ENCODE data around the gene CD82. TPM values are rescaled to one million over a fixed set of nuclear protein-coding genes. Genes with fewer than 3 reads are reported as not detected.

The CD82 gene
- total and polyA plus RNA-seq, 2 of the 8 experiments (the other 6 are each of a cell fraction or from before 2014, with no cell fraction given): 7.9 to 10.3 TPM

DNA sequence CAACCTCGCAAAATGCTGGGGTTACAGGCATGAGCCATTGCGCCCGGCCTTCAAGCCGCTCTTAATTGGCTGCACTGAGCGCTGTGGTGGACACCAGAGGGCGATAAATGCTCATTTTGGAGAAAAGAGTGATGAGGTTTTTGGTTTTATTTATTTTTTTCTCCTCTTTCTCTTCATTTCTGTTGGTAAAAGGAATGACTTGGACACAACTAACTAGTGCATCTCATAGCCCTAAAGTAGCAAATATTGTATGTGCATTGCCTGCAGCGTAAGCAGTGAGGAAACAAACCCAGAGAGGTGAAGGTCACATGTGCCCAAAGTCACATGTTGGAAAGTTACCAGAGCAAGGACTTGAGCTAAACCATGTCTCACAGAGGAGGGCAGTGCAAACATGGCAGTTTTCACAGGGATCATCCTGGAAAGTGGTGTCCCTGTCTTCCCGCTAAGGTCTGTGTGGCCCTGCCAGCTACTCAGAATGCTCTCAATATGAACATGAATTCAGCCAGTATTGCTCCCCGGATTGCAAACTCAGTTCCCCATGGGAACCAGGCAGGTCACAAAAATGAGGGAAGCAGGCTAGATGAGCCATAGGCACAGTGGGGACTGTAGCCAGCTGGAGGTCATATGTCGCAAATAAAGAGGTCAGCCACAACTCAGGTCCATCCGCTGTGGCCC, 8.6 kb upstream of the CD82 start:
- no peaks in the 10 kb centered on the region for H3K23me2 ChIP-seq (ENCODE audit: low read depth, low read length)
- peak; percentile 13 for FAIRE-seq
- H4K91ac ChIP-seq (replicated peaks; ENCODE audit: insufficient read length, low read length): no peak overlapping the region
- POLR2A ChIA-PET (ENCODE audit: partially characterized antibody): interaction anchor here (0.6 to 1.6 kb wide), 5 partner anchors 38 to 134 kb away, joined by 3 to 6 read pairs (median 3); no protein-coding TSS in a partner anchor
- no peak overlapping the region for H2BK120ac ChIP-seq (replicated peaks; ENCODE audit: low read depth, low read length)
- H3K9ac ChIP-seq (replicated peaks in 1 of 4; ENCODE audit: extremely low read depth in 1 of 4, low read depth in 3 of 4, low read length in 3 of 4): no peak overlapping the region
- no peaks in the 10 kb centered on the region for H3K79me2 ChIP-seq (ENCODE audit: control insufficient read depth in 1 of 2, insufficient read depth in 2 of 2, low read length in 2 of 2)
- no peaks in the 10 kb centered on the region for H3K36me3 ChIP-seq (ENCODE audit: control insufficient read depth in 2 of 4, insufficient read depth in 4 of 4, low read length in 3 of 4)
- H2BK12ac ChIP-seq (ENCODE audit: low read depth, low read length): peak overlapping the region; percentile 56; the same call in 1 of the 2 replicates
- no peak overlapping the region for H2BK5ac ChIP-seq (ENCODE audit: low read depth, low read length)
- H3K18ac ChIP-seq (ENCODE audit: extremely low read depth, low read length): no peak overlapping the region
- H4K20me1 ChIP-seq (replicated peaks in 1 of 2; ENCODE audit: control insufficient read depth in 1 of 2, insufficient read depth in 2 of 2, low read length in 2 of 2): no peaks in the 10 kb centered on the region
- no peak overlapping the region for H3K56ac ChIP-seq (replicated peaks; ENCODE audit: insufficient read length, low read depth, low read length)
- H4K8ac ChIP-seq (ENCODE audit: extremely low read depth, insufficient read depth, low read length): no peak overlapping the region
- 45% methylated on average over 11 of the region's 11 CpGs; no CpG with 5 or more reads in 1 of the 2 experiments for WGBS, 2 experiments (ENCODE audit: extremely low coverage in 1 of 2, insufficient coverage in 1 of 2, insufficient read length in 1 of 2, insufficient replicate concordance in 2 of 2, low coverage in 1 of 2, low lambda C conversion rate in 2 of 2, missing lambda C conversion rate in 1 of 2)
- no peak overlapping the region for H3K14ac ChIP-seq (ENCODE audit: insufficient read length)
- H3K27me3 ChIP-seq (replicated peaks in 1 of 4; ENCODE audit: control insufficient read depth in 3 of 4, extremely low read depth in 1 of 4, insufficient read depth in 3 of 4, low read length in 3 of 4): peaks cover 0 to 2% (median 0%) of the 10 kb centered on the region in 4 experiments; a peak in 1 of 7 replicates
- no peak overlapping the region for H3K4me3 ChIP-seq (ENCODE audit: extremely low read depth in 1 of 4, insufficient read depth in 2 of 4, low read depth in 3 of 4, low read length in 4 of 4)
- H2AK5ac ChIP-seq (ENCODE audit: low read depth, low read length): no peak overlapping the region; the same call in 1 of the 2 replicates
- CTCF ChIA-PET (ENCODE audit: partially characterized antibody): interaction anchor here (0.7 to 14.7 kb wide), 45 partner anchors 9 to 677 kb away, joined by 3 to 182 read pairs (median 4); partner anchors contain the start of gene CD82
- no peaks in the 10 kb centered on the region for H3K79me1 ChIP-seq (ENCODE audit: low read depth, low read length)
- no peak overlapping the region for H3K27ac ChIP-seq (ENCODE audit: low read depth, low read length)
- H2BK15ac ChIP-seq (ENCODE audit: low read length): 0 out of 2 replicates have a peak overlapping the region, but pooled peaks have one; percentile 6
- no peak overlapping the region for H3K23ac ChIP-seq (ENCODE audit: insufficient read length)
- peak overlapping the region; percentile 89 for H2AFZ ChIP-seq (ENCODE audit: low read length)
- H3K4me1 ChIP-seq (replicated peaks in 1 of 4; ENCODE audit: control insufficient read depth in 3 of 4, insufficient read depth in 4 of 4, low read length in 3 of 4): peaks cover 6 to 16% (median 12%) of the 10 kb centered on the region in 4 experiments; a peak in 6 of 7 replicates
- no peak overlapping the region for H3K4me2 ChIP-seq (ENCODE audit: insufficient read depth in 1 of 2, low read depth in 2 of 2, low read length in 2 of 2)
- DNase-seq (ENCODE audit: low read depth in 1 of 2, low spot score in 2 of 2): peak in 1 of 2 experiments; percentile 71
- no peak overlapping the region for H3K4ac ChIP-seq (replicated peaks; ENCODE audit: insufficient read length, low read depth, low read length)
- no peak overlapping the region for H4K5ac ChIP-seq (ENCODE audit: insufficient read length, low read depth, low read length)
- no peaks in the 10 kb centered on the region for H3K9me3 ChIP-seq (ENCODE audit: insufficient read depth in 2 of 2, low read depth in 1 of 2, low read length in 1 of 2)
- H2BK20ac ChIP-seq (ENCODE audit: low read length): 0 out of 2 replicates have a peak overlapping the region, but pooled peaks have one; percentile 24
- TF ChIP-seq CREB1 (IDR thresholded peaks at IDR 0.05): no peak
